NCI-H1930 (cell line): ENCODE measurements around the gene ZW10.
"Not testable (repeated sequence)": the region's sequence is repeated elsewhere in the genome, so short reads cannot be mapped to it uniquely, and the experiment has no call there.

ENCODE experiments used
- DNase-seq, 2 experiments: peaks; one replicate each; lab custom pipeline; 2025; lab: John Stamatoyannopoulos, UW

Gene ZW10

GRCh38 chr11:113763040-113763439, 10.5 kb downstream of the ZW10 start:
- not testable (repeated sequence) for DNase-seq

DNA sequence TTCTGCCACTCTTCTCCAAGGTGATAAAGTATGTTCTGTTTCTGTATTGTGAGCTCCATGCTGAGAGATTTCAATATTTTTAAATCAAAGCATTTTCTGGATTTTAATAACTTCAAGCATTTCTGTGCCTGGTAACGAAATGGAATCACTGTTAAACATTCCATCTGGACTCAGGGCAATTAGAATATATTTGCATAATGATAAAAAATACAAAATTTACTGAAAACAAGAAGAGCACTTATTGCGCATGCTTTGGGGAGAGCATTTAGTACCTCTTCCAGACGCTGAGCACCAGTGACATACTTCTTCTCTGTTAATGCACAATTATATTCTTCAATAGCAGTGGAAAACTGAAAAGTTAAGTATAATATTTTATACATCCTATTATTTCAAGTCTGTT, 13.3 kb downstream of the ZW10 start:
- no peak for DNase-seq

- DNase-seq = no peak
Measured at GRCh38 chr11:113752932-113753331, 20.6 kb downstream of the ZW10 start.

DNA sequence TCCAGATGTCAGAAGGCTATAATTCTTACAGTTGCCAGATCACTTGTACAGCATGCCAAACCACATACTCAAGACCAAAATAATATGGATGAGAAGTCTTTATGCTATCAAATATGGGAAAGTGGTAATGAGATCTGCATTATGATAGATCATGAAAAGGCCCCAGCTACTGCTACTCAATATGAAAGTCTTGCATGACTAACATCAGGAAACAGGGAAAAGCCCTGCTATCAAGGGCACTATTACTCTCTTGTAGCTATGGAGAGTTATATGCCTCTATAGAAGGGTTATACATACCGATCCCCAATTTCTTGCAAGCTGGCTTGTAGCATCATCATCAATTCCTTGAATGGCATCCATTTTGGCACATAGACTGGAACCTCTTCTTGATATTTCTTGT, 37.2 kb downstream of the ZW10 start:
- no peak for DNase-seq

GRCh38 chr11:113732092-113732491, 41.4 kb downstream of the ZW10 start:
- DNase-seq = no peak

DNA sequence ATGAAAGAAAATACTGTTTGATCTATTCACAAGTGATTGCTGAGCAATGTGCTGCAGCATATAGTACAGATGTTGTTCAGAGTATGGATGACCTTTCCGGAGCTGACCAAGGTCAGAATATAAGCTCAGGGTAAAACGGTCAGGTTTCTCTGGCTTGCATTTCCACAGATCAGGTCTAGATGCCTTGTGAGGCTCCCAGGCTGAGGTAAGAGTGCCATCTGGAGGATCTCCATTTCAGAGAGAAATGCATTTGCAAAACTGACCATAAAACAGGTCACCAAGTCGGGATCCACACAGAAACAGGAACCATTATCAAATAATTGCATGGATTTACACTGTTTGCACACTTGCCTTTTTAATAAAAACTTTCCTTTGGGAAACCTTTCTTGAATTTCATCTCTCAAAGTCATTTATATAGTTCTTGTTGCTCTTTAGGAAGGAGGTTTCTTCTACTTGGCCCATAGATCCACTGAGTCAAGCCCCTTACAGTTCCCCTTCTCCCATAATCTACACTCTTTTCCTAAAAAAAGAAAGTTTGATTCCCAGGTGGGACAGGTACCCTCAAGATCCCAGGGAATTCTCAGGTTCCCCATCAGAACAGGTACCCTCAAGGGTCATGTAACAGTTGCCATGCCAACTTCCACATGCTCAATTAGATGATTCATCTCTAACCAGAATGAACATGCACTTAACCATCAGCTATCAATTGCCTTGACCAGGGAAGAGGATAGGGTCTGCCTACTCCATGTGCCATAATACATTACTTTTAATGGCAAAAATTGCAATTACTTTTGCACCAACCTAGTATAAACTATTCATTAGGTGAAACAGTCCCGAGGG, 42.4 kb downstream of the ZW10 start:
- peak in 1 of 2 experiments; percentile 43 for DNase-seq

DNA sequence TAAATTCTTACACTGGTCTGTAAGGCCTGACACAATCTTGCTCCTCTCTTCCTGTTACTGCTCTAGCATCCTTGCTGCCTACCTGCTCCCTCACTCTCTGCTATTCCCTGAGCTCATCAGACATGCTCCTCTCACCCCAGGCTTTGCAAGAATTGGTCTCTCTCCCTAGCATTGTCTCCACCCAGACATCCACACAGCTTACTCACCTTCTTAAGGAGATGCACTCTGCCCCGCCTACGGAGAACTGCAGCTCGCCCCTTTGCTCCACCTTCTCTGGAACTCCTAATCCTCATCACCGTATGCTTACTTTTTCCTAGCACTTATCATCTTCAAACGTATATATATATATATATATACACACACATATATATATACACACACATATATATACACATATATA, 44.0 kb downstream of the ZW10 start:
- DNase-seq = no peak

DNA sequence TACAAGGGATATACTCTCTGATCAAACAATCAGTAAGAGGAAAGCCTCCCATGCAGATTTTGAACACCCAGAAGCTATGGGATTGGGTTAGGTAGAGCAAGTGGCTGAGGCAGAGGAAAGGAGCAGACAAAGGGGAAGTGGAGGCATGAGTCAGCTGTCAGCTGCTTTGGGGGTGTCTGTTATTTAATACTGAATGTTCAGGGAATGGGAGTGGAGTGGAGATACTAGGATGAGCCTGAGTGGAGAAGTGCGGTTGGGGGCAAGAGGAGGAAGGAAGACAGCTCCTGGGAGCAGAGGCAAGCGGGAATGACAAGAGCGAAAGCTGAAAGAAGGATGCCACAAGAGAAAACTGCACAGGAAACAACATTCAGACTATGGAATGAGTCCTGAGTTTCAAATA, 44.7 kb downstream of the ZW10 start:
- no peak for DNase-seq

DNA sequence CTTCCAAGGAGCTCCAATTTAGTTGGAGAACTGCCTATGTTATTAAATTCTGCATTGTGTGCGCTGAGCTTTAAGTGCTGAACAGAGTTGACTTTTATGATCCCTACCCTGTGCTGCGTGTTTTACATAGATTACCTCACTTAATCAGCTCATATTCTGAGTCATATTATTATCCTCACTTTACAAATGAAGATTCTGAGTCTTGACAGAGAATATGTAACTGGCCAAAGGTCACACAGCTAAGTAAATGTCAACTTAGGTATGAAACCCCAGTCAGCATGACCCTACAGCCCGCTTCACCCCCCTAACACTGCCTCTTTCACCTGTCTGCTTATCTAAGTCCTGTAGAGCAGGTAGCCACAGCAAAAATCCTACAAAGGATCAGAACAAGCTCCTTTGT, 47.6 kb downstream of the ZW10 start:
- no peak for DNase-seq

DNA sequence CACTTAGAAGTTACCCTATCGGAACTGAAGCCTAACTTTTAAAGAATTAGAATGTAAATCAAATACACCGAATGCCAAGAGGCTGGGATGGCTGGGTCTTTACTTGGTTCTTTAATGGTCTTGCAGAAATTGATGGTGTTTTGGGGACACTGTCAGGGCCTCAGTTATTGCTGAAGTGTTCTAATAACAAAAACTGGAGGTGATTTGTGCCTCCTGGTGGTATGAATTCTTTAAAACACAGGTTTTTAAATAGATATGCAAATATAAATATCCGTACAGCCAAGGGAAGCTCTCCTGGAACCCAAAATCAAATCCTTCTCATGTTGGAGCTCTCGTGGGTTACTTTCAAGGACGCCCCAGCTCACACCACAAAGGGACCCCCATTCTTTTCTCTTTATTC, 48.1 kb downstream of the ZW10 start:
- no peak for DNase-seq

- no peak for DNase-seq
Measured at GRCh38 chr11:113724778-113725177, 48.7 kb downstream of the ZW10 start.

DNA sequence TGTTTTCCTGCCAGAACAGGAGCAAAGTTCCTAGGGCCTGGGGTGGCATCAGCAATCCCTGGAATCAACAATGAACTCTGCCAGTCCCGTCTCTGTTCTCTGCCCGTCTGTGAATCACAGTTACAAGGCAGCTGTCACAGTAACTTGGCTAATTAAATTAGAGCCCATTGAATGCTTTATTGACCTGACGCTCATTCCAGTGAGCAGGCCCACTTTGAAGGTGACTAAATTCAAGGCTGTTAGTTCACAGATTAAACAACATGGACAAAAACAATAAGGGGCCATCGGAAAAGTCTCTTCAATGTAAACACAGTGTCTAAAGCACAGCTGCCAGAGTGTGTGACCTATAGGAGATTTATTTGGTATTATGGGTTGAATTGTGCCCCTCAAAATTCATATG, 49.7 kb downstream of the ZW10 start:
- no peak for DNase-seq

GRCh38 chr11:113722934-113723333, 50.6 kb downstream of the ZW10 start:
- no peak for DNase-seq

- no peak for DNase-seq
Measured at GRCh38 chr11:113722221-113722620, 51.3 kb downstream of the ZW10 start.

- DNase-seq = no peak
Measured at GRCh38 chr11:113721462-113722066, 51.9 kb downstream of the ZW10 start.

GRCh38 chr11:113720478-113720877, 53.0 kb downstream of the ZW10 start:
- not testable (repeated sequence) for DNase-seq

- DNase-seq = no peak
Measured at GRCh38 chr11:113715882-113716625, 57.4 kb downstream of the ZW10 start.

GRCh38 chr11:113715273-113715672, 58.2 kb downstream of the ZW10 start:
- DNase-seq = no peak

DNA sequence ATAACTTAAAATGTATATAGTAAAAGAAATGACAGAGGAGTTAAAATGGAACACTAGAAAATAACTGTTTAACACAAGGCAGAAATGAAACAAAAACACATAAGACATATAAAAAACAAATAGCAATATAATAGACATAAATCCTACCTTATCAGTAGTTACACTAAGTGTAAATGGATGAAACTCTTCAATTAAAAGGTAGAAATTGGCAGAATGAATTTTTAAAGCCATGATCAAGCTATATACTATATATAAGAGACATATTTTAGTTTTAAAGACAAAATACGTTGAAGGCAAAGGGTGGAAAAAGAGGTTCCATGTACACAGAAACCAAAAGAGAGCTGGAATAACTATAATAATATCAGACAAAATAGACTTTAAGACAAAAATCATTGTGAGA, 62.5 kb downstream of the ZW10 start:
- no peak for DNase-seq

DNA sequence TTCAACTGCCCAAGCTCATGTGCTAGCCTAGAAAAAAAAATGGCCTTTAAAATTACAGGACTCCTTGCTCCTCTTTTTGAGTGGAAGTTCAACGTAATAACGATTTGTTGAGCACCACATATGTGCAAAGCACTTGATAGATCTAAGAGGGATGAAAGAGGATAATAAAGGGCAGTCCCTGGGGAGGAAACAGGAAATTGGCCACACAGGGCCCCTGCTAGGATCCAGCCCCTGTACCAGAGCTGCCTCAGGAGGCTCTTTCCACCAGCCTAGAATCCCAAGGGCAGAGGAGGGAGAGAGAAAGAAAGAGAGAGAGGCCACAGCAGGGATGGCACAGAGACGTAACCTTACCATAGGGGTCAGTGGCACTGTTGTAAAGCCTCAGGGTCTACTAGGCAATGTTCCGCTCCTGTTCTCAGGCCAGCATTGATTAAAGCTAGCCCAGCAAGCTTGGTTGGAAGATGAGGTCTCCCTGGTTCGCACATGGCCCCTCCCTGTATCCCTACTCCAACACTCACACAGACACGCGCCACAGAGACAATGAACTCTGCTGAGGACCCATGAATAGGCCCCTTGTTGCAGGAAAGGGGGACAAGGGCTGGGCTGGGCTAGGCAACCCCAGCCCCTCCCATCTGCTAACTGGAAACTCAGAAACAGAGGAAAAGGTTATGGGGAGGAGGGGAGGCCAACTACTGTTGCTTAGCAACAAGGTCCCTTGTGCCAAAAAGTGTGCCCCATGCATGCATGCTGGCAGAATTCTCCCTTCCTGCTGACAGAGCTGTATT, 67.4 kb downstream of the ZW10 start, which contains the start of gene TMPRSS5:
Gene TMPRSS5 (minus strand): TSS at position 438 of the 785 bp plus-strand sequence. CDS start 84 bp downstream, at position 354.
- DNase-seq = no peak

DNA sequence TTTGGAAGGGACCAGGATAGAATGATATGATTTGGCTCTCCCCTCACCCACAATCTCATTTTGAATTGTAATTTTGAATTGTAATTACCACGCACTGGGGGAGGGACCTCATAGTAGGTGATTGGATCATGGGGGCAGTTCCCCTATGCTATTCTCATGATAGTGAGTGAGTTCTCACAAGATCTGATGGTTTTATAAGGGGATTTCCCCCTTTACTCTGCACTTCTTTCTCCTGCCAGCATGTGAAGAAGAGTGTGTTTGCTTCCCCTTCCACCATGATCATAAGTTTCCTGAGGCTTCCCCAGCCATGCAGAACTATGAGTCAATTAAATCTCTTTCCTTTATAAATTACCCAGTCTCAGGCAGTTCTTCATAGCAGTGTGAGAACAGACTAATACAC, 69.9 kb downstream of the ZW10 start:
- not testable (repeated sequence) for DNase-seq

- DNase-seq = no peak
Measured at GRCh38 chr11:113701491-113701890, 72.0 kb downstream of the ZW10 start.
